NCI-H2227 (cell line): ENCODE data around the gene MCTP1.
"Not testable (repeated sequence)": the region's sequence is repeated elsewhere in the genome, so short reads cannot be mapped to it uniquely, and the experiment has no call there.

Experiments
- DNase-seq: peaks from one replicate; lab custom pipeline; 2025; ENCODE audit not compliant: unreplicated experiment; lab: John Stamatoyannopoulos, UW

Gene MCTP1

DNA sequence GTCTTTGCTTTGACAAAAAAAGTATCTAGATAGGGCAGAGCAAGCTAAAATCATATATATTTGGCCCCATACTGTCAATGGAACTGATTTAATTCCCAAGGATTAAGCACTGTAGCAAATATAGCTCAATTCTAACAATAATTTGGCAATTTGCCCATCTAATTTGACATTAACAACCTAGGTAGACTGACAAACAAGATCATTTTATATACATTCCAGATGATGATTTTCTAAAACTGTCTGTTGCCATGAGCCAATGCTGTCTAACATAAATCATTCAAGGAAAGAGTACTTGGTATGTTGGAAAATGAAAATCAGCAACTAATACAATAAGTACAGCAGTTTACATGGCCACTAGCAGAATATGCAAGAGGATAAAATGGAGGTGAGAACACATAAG is 32.1 kb downstream of the MCTP1 start:
- DNase-seq, result no peak

- DNase-seq, result no peak
Observed at GRCh38 chr5:95251185-95251584, 33.7 kb downstream of the MCTP1 start.

- DNase-seq, result peak; percentile 22
Observed at GRCh38 chr5:95244479-95244878, 40.4 kb downstream of the MCTP1 start.

GRCh38 chr5:95241635-95242034 is 43.3 kb downstream of the MCTP1 start:
- DNase-seq, result no peak

DNA sequence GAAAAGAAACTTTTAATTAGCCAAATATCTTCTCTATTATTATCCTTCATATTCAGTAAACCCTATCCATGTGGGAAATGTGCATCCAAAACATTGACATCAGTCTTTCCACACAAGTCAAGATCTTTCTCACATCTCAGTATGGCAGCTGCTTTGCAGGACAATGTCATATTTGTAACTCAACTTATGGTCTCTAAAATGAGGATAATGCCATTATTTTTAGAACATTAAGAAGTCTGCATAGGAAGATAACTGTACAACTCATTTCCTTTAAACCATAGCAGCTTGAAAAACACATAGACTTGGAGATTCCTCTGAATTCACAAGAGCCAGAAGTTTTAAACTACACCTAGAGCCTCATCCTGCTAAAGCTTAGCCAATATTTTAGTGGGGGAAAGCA is 43.7 kb downstream of the MCTP1 start:
- no peak for DNase-seq

DNA sequence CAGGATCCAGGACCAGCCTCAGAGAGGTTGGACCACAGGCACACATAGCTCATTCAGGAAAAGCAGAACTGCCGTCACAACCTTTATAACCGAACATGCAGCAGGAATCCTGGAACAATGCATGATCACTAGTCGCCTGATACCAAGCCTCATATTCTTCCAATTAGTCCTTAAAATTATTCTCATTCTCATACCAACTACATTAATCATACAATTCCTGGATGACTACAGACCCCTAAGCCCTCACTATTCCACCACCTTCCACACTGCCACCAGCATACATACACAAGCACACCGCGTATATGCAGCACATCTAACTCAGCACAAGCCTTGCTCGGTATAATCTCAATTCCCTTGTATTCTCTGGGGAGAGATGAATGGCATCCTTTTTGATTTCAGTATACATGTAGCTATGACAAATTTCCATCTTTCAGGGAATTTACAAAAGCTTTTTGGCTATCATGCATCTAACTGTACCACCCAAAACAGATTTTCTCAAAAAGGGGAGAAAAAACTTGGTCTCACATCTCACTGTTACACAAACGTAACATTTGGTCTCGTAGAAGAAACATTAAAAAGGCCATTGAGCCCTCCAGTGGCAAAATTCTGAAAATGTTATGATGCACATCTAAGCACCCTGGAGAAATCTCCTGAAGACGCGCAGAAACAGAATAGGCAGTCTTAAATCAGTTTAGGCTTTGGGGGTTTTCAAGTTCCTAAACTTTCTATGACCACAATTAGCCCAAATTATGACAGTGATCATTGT is 46.2 kb downstream of the MCTP1 start:
- peak; percentile 20 for DNase-seq

DNA sequence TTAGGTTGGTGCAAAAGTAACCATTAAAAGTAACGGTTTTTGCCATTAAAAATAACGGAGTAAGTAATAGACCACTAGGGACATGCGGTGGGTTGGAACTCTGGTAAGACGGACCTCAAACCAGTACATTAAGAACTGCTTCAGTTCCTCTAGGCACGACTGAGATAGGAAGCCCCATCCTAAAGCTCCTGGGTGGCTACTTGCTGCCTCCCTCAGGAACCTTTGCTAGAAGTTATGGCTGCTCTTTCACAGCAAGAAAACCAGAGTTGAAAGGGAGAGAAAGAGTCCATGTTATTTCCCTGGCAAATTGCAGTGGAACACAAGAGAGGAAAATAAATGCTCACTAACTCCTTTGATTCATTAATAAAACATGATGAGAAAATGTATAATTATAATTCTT is 47.6 kb downstream of the MCTP1 start:
- no peak for DNase-seq

GRCh38 chr5:95235439-95235982 is 49.4 kb downstream of the MCTP1 start:
- DNase-seq, result no peak

GRCh38 chr5:95229646-95230045 is 55.2 kb downstream of the MCTP1 start:
- no peak for DNase-seq

DNA sequence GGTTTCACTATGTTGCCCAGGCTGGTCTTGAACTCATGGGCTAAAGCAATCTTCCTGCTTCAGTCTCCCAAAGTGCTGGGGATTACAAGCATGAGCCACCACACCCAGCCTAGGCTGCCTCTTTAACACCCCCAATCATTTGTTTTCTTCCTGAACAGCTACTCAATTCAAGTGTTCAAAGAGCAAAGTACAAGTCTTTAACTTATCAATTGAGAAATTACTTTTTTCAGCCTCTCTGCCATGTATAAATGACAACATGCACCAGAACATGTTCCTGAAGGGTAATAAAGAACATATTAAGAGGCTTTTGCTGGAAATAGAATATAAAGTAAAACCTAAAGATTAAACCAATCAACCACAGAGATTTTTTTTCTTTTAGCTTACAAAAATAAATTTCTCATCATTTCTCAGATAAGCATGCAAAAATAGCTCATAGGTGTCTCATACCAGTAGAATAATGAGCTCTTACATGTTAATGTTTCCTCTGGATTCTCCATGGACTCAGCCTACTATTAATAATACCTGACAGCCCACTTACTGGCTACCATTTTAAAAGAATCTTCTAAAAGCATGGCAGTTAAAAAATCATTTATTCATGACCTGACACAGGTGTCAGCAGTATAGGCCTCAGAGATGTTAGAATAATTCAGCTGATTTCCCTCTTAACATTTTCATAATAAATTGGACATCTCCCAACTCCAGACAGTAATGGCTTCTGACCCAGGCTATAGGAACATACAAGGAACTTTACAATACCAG is 60.0 kb downstream of the MCTP1 start:
- no peak for DNase-seq

DNA sequence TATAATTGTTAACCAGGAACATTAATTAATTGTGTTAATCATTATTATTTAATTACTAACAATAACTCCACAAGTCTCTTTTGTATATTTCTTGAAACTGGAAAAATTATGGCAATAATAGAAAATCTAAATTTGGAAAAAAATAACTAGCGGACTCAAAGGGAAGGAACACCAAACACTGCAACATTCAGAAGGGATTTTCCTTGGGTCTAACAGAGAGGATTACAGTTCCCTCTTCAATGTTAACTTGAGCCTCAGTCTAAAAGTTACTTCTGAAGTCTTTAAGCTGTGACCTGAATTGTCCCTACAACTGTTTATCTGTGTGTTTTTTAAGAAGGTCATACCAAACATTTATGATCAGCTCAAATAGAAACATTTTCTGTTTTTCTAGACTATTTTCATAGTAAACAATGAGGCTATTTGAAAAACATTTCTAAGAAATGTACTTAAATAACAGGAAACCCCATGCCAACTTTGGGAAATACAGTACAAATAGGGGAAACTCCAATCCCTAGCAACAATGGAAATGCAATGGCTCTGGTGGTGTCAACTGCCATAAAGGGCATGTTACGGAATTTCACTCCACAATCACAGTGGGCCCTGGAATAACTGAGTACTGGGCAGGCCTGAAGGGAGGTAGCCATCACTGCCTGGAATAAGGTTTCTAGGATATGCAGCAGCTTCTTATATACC is 61.2 kb downstream of the MCTP1 start:
- no peak for DNase-seq

GRCh38 chr5:95222836-95223235 is 62.1 kb downstream of the MCTP1 start:
- DNase-seq, result no peak

GRCh38 chr5:95221234-95221633 is 63.7 kb downstream of the MCTP1 start:
- DNase-seq, result no peak

- DNase-seq, result no peak
Observed at GRCh38 chr5:95220381-95220780, 64.5 kb downstream of the MCTP1 start.

DNA sequence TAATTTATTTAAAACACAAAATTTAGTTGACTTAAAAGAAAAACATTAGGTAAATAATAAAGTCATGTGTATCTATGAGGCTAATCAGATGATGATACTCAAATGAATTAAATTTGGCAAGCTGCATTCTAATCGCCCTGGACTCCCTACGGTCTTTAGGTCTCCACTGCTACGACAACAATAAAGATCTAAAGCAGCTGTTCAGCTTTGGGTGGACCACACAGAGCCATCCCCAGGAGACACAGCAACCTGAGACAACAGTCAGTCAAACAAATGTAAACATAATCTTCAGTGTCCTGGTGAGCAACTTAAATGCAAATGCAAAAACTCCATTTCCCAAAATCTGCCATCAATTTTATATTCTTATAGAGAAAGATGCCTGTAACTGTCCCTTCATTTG is 65.5 kb downstream of the MCTP1 start:
- no peak for DNase-seq

GRCh38 chr5:95217881-95218280 is 67.0 kb downstream of the MCTP1 start:
- no peak for DNase-seq

DNA sequence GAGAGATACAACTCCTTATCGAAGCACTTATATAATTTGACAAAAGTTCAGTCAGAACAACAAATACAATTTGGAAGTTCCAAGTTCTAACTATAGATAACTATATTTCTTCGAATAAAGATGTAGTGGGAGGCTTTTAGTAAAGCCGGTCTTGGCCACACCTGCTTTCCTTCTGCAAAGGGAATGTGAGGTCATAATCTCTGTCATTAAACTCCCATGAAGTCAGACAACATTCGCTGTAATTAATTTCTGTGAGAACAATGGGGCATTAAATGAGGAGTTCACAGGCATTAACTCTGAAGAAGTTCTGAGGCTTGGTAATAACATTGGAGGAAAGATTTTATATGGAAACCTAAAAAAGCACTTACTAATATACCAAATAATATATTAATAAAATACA is 67.5 kb downstream of the MCTP1 start:
- DNase-seq, result no peak

DNA sequence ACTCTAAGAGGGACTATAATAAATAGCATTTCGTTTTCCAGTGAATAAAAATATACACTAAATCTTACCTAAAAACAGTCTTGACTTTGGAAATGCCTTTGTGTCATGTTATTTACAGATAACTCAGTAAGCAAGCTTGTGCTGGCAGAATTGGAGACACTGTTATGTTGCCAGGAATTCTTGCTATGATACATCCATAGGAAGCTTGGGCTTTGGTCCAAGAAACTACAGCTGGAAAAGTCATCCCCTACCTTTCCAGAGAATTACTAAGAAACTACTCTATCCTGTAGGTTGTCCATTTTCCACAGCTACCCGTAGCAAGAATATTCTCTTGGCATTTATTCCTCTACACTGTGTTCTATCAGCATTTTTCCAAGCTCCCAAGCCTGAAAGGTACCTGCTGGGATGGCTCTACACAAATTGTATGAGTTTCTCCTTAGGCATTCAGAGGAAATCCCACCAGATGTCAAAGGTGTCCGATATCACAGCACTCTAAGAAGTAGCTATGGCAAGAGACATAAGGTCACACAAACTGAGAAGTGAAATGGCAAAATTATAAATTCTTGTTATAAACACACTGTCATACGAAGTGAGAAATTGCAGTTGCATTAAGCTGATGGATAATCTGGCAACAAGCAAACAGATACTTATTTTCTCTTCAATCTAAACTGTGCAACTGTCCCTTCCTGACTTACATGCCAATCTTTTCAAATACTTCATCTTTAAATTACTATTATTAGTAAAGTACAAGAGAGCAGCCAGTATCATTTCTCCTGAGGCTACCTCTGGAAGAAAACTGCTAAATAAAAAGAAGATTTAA is 68.5 kb downstream of the MCTP1 start:
- DNase-seq, result peak; percentile 61

DNA sequence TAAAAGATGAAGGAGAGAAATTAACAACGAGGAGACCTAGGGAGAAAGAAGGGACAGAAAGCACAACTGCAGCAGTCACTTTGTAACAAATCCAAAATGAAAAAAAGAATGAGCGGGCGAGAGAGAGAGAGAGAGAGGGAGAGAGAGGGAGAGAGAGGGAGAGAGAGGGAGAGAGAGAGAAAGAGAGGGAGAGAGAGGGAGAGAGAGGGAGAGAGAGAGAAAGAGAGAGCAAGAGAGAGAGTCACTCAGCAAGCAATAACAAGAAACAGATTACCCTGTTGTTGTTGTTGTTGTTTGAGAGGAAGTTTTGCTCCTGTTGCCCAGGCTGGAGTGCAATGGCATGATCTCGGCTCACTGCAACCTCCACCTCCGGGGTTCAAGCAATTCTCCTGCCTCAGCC is 77.1 kb downstream of the MCTP1 start:
- not testable (repeated sequence) for DNase-seq

GRCh38 chr5:95194856-95195255 is 90.0 kb downstream of the MCTP1 start:
- DNase-seq, result no peak

DNA sequence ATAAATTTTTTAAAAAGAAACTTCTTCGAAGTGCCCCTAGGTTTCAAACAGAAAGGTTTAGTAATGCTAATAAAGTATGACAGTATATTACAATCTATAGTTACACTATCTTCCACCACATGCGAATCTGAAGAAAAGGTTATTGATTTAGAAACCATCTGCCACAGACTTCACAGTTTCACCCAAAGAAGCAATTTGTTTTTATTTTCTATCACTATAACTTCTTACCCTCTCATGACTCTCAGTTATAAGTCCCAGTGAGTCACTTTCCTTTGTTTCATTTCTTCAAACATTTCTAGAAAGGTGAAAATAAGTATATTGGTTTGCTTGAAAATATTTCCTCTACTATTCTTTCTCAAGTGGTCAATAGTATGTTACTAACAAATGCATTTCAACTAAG is 93.6 kb downstream of the MCTP1 start:
- no peak for DNase-seq
